B cell (primary cell): ENCODE measurements around the gene NAXD.

Experiments used
- EZH2 ChIP-seq: IDR thresholded peaks from 2 replicates; pipeline ENCODE4 v1.6.1; 2012; ENCODE audit warnings: borderline replicate concordance, low read depth, mild to moderate bottlenecking, moderate library complexity, low read length; ENCODE audit not compliant: insufficient read depth, poor library complexity, severe bottlenecking
- TF ChIP-seq, protein P1 (sequence below): fragments of 200-600 bp; IDR thresholded peaks from one replicate; pipeline ENCODE4 v1.8.0; 2022; ENCODE audit warnings: antibody characterized with exemption, mild to moderate bottlenecking

DNA sequence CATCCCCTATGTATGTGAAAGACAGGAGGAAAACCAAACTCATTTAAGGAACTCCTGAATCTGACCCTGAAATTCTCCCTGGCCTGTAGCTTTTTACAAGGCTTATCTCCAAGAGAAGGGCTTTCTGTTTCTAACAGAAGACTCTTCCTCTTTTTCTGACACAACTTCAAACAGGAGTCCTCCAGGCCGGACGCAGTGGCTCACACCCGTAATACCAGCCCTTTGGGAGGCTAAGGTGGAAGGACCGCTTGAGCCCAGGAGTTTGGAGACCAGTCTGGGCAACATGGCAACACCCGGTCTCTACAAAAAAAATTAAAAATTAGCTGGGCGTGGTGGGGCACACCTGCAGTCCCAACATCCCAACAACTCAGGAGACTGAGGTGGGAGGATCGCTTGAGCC lies 48.7 kb downstream of the NAXD start:
- TF ChIP-seq EZH2, result no peak
- TF ChIP-seq, protein P1, sequence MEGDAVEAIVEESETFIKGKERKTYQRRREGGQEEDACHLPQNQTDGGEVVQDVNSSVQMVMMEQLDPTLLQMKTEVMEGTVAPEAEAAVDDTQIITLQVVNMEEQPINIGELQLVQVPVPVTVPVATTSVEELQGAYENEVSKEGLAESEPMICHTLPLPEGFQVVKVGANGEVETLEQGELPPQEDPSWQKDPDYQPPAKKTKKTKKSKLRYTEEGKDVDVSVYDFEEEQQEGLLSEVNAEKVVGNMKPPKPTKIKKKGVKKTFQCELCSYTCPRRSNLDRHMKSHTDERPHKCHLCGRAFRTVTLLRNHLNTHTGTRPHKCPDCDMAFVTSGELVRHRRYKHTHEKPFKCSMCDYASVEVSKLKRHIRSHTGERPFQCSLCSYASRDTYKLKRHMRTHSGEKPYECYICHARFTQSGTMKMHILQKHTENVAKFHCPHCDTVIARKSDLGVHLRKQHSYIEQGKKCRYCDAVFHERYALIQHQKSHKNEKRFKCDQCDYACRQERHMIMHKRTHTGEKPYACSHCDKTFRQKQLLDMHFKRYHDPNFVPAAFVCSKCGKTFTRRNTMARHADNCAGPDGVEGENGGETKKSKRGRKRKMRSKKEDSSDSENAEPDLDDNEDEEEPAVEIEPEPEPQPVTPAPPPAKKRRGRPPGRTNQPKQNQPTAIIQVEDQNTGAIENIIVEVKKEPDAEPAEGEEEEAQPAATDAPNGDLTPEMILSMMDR, result no peak
